Measurements from ENCODE around the gene TCF4. TPM values are rescaled to one million over a fixed set of nuclear protein-coding genes. Genes with fewer than 3 reads are reported as not detected.

Gene TCF4
- total and polyA plus RNA-seq, 2 donors (not counting 3 experiments of a cell fraction or from before 2014, with no cell fraction given), result 183 to 390 TPM

GRCh38 chr18:55296115-55296514 lies 291.9 kb downstream of the TCF4 start:
- FAIRE-seq (no peak), DNase-seq (ENCODE audit: low read depth, low spot score) (no peak)
- peaks cover 0 to 5% of the 10 kb centered on the region in 2 experiments for H3K36me3 ChIP-seq (ENCODE audit: control insufficient read depth in 2 of 2, extremely low read depth in 1 of 2, insufficient read depth in 2 of 2, low read length in 2 of 2)
- no peaks in the 10 kb centered on the region for H3K27me3 ChIP-seq (ENCODE audit: control insufficient read depth in 2 of 2, insufficient read depth in 2 of 2, low read length in 2 of 2)
- TF ChIP-seq GATA2 (IDR thresholded peaks at IDR 0.05; ENCODE audit: insufficient read depth, insufficient read length, low read depth, low read length), result no peak
- no peak for TF ChIP-seq JUN (IDR thresholded peaks at IDR 0.05; ENCODE audit: borderline replicate concordance, insufficient read depth, insufficient read length, low read depth)
- TF ChIP-seq EZH2 (IDR thresholded peaks at IDR 0.05; ENCODE audit: borderline replicate concordance, low read depth, low read length, severe bottlenecking), result no peak
- no peak for TF ChIP-seq FOS (IDR thresholded peaks at IDR 0.05; ENCODE audit: borderline replicate concordance, insufficient read depth, low read length)
- TF ChIP-seq MYC (IDR thresholded peaks at IDR 0.05; ENCODE audit: low read depth, low read length), result no peak
- TF ChIP-seq MAX (IDR thresholded peaks at IDR 0.05; ENCODE audit: insufficient read depth, insufficient read length), result no peak
- no peak for TF ChIP-seq POLR2AphosphoS5 (IDR thresholded peaks at IDR 0.05; ENCODE audit: insufficient read depth, low read depth, low read length)
- no peak for TF ChIP-seq POLR2A (IDR thresholded peaks at IDR 0.05; ENCODE audit: low read depth, low read length)
- TF ChIP-seq CTCF (IDR thresholded peaks at IDR 0.05; ENCODE audit: extremely low read depth in 1 of 2, insufficient read depth in 1 of 2, low read depth in 1 of 2, low read length in 2 of 2), result no peak
- H3K9ac ChIP-seq (replicated peaks; ENCODE audit: extremely low read depth, insufficient read depth, low read length), result no peak overlapping the region
- intact Hi-C loops (cut with micrococcal nuclease) (no loop called here), dilution Hi-C loops (cut with MboI; ENCODE audit: extremely low pct_ligation_motif_present, low sequenced_read_pairs) (no loop called here)
- peaks cover 54% of the 10 kb centered on the region for H3K79me2 ChIP-seq (ENCODE audit: control insufficient read depth, insufficient read depth, low read length)
- no TSS peak for BruUV-seq (replicated peaks)
- H3K27ac ChIP-seq (ENCODE audit: insufficient read depth, low read depth, low read length), result no peak overlapping the region
- H3K9me1 ChIP-seq (replicated peaks; ENCODE audit: control insufficient read depth, extremely low read depth, insufficient read depth, low read length), result no peaks in the 10 kb centered on the region
- H2AFZ ChIP-seq (ENCODE audit: low read depth, low read length), result no peak overlapping the region
- CTCF ChIA-PET, result interaction anchor here (0.8 kb wide), 1 partner anchor 14 kb away, joined by 3 read pairs; no protein-coding TSS in a partner anchor
- no peak overlapping the region for H3K4me3 ChIP-seq (replicated peaks in 1 of 3; ENCODE audit: insufficient read depth in 1 of 3, low read depth in 1 of 3, low read length in 3 of 3)
- H4K20me1 ChIP-seq (replicated peaks; ENCODE audit: control insufficient read depth, extremely low read depth, insufficient read depth, low read length), result peaks cover 34% of the 10 kb centered on the region
- H3K4me1 ChIP-seq (ENCODE audit: control insufficient read depth, extremely low read depth, insufficient read depth, low read length), result no peaks in the 10 kb centered on the region
- no peak overlapping the region for H3K4me2 ChIP-seq (ENCODE audit: insufficient read depth, low read length)
- POLR2A ChIA-PET, result no interaction called here
- no peaks in the 10 kb centered on the region for H3K9me3 ChIP-seq (replicated peaks; ENCODE audit: control insufficient read depth, insufficient read depth, low read length)
